GM23338 (cell line): ENCODE measurements around the gene NOL12.

Experiments used
- CREB1 ChIP-seq: fragments of 250-450 bp; sonication (Bioruptor Pico); IDR thresholded peaks from 2 replicates; pipeline ENCODE4 v1.5.0; 2020; ENCODE audit warnings: low read depth, mild to moderate bottlenecking, moderate library complexity
- ETS1 ChIP-seq: IDR thresholded peaks from 2 replicates; pipeline ENCODE4 v1.6.1; 2016; ENCODE audit warnings: antibody characterized with exemption
- EZH2 ChIP-seq: fragments of 200-600 bp; sonication (generic); IDR thresholded peaks from one replicate; pipeline ENCODE4 v1.8.0; 2017; ENCODE audit warnings: antibody characterized with exemption, mild to moderate bottlenecking, low read depth; ENCODE audit not compliant: unreplicated experiment
- EZH2phosphoT487 ChIP-seq: fragments of 200-600 bp; sonication (generic); IDR thresholded peaks from one replicate; pipeline ENCODE4 v1.8.1; 2018; ENCODE audit warnings: antibody characterized with exemption; ENCODE audit not compliant: unreplicated experiment
- JUNB ChIP-seq: IDR thresholded peaks from one replicate; pipeline ENCODE4 v1.6.1; 2016; ENCODE audit warnings: antibody characterized with exemption; ENCODE audit not compliant: unreplicated experiment
- NANOG ChIP-seq: IDR thresholded peaks from 2 replicates; pipeline ENCODE4 v1.6.1; 2016; ENCODE audit warnings: antibody characterized with exemption, borderline replicate concordance
- POLR2AphosphoS5 ChIP-seq: IDR thresholded peaks from 2 replicates; pipeline ENCODE4 v1.6.1; 2016; ENCODE audit warnings: antibody characterized with exemption, low read depth
- STAT1 ChIP-seq: IDR thresholded peaks from one replicate; pipeline ENCODE4 v1.6.1; 2016; ENCODE audit warnings: antibody characterized with exemption; ENCODE audit not compliant: unreplicated experiment
- ZNF114 ChIP-seq: fragments of 250-450 bp; sonication (Bioruptor Pico); IDR thresholded peaks from 2 replicates; pipeline ENCODE4 v1.5.0; 2020; ENCODE audit warnings: mild to moderate bottlenecking, moderate library complexity
- ZNF331 ChIP-seq: fragments of 250-450 bp; sonication (Bioruptor Pico); IDR thresholded peaks from 2 replicates; pipeline ENCODE4 v1.5.0; 2020; ENCODE audit warnings: low read depth, mild to moderate bottlenecking, moderate library complexity
- TF ChIP-seq, protein P1 (sequence below), 2 experiments: fragments of 200-600 bp in 1 of 2; sonication (generic) in 1 of 2; conservative IDR thresholded peaks; 2 replicates each; pipeline versions ENCODE4 v1.5.1 to v1.6.1; 2016 to 2017; ENCODE audit warnings: antibody characterized with exemption in 2 of 2, low read depth in 2 of 2, mild to moderate bottlenecking in 2 of 2, moderate library complexity in 1 of 2
- TF ChIP-seq, protein P2 (sequence below): IDR thresholded peaks from one replicate; pipeline ENCODE4 v1.6.1; 2018; ENCODE audit warnings: antibody characterized with exemption; ENCODE audit not compliant: unreplicated experiment
- TF ChIP-seq, protein P3 (sequence below): fragments of 250-450 bp; sonication (Bioruptor Pico); IDR thresholded peaks from 2 replicates; pipeline ENCODE4 v1.5.0; 2020; ENCODE audit warnings: mild to moderate bottlenecking, moderate library complexity

DNA sequence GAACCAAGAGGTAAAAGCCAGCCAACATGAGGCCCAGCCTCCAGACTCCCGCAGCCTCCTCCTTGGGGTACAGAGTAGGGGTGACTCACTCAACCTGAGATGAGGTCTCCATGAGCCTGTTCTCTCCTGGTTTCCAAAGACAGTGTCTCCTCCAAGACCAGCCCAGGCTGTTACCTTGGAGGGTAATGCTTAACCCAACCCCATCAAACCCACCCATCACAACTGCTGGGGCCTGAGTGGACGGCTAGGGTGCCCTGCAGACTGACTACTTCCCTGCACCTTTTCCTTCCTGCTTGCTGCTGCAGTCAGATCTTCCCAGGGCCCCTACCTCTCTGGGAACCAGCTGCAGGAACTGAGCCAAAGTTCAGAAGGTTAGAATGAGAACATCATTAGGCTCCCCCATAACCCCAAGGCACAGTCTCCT lies 5.1 kb upstream of the NOL12 start:
- no peak for TF ChIP-seq ETS1
- TF ChIP-seq, protein P1, sequence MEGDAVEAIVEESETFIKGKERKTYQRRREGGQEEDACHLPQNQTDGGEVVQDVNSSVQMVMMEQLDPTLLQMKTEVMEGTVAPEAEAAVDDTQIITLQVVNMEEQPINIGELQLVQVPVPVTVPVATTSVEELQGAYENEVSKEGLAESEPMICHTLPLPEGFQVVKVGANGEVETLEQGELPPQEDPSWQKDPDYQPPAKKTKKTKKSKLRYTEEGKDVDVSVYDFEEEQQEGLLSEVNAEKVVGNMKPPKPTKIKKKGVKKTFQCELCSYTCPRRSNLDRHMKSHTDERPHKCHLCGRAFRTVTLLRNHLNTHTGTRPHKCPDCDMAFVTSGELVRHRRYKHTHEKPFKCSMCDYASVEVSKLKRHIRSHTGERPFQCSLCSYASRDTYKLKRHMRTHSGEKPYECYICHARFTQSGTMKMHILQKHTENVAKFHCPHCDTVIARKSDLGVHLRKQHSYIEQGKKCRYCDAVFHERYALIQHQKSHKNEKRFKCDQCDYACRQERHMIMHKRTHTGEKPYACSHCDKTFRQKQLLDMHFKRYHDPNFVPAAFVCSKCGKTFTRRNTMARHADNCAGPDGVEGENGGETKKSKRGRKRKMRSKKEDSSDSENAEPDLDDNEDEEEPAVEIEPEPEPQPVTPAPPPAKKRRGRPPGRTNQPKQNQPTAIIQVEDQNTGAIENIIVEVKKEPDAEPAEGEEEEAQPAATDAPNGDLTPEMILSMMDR (conservative IDR thresholded peaks at IDR 0.05; ENCODE audit: low read depth in 2 of 2), result no peak
- no peak for TF ChIP-seq EZH2
- TF ChIP-seq POLR2AphosphoS5, result no peak
- TF ChIP-seq EZH2phosphoT487, result no peak
- no peak for TF ChIP-seq CREB1 (CRISPR knock-in tag)
- TF ChIP-seq, protein P2, sequence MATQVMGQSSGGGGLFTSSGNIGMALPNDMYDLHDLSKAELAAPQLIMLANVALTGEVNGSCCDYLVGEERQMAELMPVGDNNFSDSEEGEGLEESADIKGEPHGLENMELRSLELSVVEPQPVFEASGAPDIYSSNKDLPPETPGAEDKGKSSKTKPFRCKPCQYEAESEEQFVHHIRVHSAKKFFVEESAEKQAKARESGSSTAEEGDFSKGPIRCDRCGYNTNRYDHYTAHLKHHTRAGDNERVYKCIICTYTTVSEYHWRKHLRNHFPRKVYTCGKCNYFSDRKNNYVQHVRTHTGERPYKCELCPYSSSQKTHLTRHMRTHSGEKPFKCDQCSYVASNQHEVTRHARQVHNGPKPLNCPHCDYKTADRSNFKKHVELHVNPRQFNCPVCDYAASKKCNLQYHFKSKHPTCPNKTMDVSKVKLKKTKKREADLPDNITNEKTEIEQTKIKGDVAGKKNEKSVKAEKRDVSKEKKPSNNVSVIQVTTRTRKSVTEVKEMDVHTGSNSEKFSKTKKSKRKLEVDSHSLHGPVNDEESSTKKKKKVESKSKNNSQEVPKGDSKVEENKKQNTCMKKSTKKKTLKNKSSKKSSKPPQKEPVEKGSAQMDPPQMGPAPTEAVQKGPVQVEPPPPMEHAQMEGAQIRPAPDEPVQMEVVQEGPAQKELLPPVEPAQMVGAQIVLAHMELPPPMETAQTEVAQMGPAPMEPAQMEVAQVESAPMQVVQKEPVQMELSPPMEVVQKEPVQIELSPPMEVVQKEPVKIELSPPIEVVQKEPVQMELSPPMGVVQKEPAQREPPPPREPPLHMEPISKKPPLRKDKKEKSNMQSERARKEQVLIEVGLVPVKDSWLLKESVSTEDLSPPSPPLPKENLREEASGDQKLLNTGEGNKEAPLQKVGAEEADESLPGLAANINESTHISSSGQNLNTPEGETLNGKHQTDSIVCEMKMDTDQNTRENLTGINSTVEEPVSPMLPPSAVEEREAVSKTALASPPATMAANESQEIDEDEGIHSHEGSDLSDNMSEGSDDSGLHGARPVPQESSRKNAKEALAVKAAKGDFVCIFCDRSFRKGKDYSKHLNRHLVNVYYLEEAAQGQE, result no peak
- no peak for TF ChIP-seq JUNB
- no peak for TF ChIP-seq STAT1
- no peak for TF ChIP-seq NANOG
- TF ChIP-seq, protein P3, sequence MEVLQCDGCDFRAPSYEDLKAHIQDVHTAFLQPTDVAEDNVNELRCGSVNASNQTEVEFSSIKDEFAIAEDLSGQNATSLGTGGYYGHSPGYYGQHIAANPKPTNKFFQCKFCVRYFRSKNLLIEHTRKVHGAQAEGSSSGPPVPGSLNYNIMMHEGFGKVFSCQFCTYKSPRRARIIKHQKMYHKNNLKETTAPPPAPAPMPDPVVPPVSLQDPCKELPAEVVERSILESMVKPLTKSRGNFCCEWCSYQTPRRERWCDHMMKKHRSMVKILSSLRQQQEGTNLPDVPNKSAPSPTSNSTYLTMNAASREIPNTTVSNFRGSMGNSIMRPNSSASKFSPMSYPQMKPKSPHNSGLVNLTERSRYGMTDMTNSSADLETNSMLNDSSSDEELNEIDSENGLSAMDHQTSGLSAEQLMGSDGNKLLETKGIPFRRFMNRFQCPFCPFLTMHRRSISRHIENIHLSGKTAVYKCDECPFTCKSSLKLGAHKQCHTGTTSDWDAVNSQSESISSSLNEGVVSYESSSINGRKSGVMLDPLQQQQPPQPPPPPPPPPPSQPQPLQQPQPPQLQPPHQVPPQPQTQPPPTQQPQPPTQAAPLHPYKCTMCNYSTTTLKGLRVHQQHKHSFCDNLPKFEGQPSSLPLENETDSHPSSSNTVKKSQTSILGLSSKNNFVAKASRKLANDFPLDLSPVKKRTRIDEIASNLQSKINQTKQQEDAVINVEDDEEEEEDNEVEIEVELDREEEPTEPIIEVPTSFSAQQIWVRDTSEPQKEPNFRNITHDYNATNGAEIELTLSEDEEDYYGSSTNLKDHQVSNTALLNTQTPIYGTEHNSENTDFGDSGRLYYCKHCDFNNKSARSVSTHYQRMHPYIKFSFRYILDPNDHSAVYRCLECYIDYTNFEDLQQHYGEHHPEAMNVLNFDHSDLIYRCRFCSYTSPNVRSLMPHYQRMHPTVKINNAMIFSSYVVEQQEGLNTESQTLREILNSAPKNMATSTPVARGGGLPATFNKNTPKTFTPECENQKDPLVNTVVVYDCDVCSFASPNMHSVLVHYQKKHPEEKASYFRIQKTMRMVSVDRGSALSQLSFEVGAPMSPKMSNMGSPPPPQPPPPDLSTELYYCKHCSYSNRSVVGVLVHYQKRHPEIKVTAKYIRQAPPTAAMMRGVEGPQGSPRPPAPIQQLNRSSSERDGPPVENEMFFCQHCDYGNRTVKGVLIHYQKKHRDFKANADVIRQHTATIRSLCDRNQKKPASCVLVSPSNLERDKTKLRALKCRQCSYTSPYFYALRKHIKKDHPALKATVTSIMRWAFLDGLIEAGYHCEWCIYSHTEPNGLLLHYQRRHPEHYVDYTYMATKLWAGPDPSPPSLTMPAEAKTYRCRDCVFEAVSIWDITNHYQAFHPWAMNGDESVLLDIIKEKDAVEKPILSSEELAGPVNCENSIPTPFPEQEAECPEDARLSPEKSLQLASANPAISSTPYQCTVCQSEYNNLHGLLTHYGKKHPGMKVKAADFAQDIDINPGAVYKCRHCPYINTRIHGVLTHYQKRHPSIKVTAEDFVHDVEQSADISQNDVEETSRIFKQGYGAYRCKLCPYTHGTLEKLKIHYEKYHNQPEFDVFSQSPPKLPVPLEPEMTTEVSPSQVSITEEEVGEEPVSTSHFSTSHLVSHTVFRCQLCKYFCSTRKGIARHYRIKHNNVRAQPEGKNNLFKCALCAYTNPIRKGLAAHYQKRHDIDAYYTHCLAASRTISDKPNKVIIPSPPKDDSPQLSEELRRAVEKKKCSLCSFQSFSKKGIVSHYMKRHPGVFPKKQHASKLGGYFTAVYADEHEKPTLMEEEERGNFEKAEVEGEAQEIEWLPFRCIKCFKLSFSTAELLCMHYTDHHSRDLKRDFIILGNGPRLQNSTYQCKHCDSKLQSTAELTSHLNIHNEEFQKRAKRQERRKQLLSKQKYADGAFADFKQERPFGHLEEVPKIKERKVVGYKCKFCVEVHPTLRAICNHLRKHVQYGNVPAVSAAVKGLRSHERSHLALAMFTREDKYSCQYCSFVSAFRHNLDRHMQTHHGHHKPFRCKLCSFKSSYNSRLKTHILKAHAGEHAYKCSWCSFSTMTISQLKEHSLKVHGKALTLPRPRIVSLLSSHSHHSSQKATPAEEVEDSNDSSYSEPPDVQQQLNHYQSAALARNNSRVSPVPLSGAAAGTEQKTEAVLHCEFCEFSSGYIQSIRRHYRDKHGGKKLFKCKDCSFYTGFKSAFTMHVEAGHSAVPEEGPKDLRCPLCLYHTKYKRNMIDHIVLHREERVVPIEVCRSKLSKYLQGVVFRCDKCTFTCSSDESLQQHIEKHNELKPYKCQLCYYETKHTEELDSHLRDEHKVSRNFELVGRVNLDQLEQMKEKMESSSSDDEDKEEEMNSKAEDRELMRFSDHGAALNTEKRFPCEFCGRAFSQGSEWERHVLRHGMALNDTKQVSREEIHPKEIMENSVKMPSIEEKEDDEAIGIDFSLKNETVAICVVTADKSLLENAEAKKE (CRISPR knock-in tag), result no peak
- TF ChIP-seq ZNF331, result no peak
- TF ChIP-seq ZNF114, result no peak
